Gastrocnemius medialis (tissue), 4 donors: ENCODE data around the gene TRIM28. TPM values are rescaled to one million over a fixed set of nuclear protein-coding genes. Genes with fewer than 3 reads are reported as not detected.
A peak's percentile ranks its signal among the peaks of the same experiment; 100 is the strongest.

Experiments
- ATAC-seq, 2 donors: fragments of 150-250 bp; one replicate each; pipeline ENCODE4 v1.9.1; 2016
- DNase-seq, 2 donors: peaks; one replicate each; pipeline ENCODE4 v3.0.0-alpha.2; 2019
- H3K27ac ChIP-seq, 4 donors: fragments of 200-600 bp; sonication (generic); 1 replicate in 1 of 4; 2 replicates in 3 of 4; pipeline ENCODE4 v1.5.1; 2016 to 2018; ENCODE audit warnings: mild to moderate bottlenecking in 2 of 4, moderate library complexity in 1 of 4
- H3K27me3 ChIP-seq, 3 donors: fragments of 200-600 bp; sonication (generic) in 2 of 3; 1 replicate in 1 of 3; 2 replicates in 2 of 3; pipeline versions ENCODE4 v1.5.1 to v1.6.0; 2016 to 2019; ENCODE audit warnings: mild to moderate bottlenecking in 1 of 3, moderate library complexity in 1 of 3
- H3K36me3 ChIP-seq, 2 donors: fragments of 200-600 bp; sonication (generic) in 1 of 2; one replicate each; pipeline ENCODE4 v1.5.1; 2017 to 2018
- H3K4me1 ChIP-seq, 2 donors: fragments of 200-600 bp; sonication (generic) in 1 of 2; one replicate each; pipeline ENCODE4 v1.5.1; 2016 to 2017; ENCODE audit warnings: mild to moderate bottlenecking in 2 of 2
- H3K4me3 ChIP-seq, 4 donors: fragments of 200-600 bp; sonication (generic) in 3 of 4; 1 replicate in 1 of 4; 2 replicates in 3 of 4; pipeline ENCODE4 v1.5.1; 2016 to 2019; ENCODE audit warnings: mild to moderate bottlenecking in 2 of 4
- H3K9me3 ChIP-seq, 3 donors: fragments of 200-600 bp; sonication (generic) in 2 of 3; 1 replicate in 1 of 3; 2 replicates in 2 of 3; pipeline ENCODE4 v1.5.1; 2016 to 2019
- POLR2A ChIP-seq, 2 donors: fragments of 450-650 bp; IDR thresholded peaks; one replicate each; pipeline ENCODE4 v1.6.1; 2017; ENCODE audit warnings: antibody characterized with exemption in 2 of 2, mild to moderate bottlenecking in 2 of 2, moderate library complexity in 2 of 2
- in situ Hi-C, 4 donors: fragments of 200-750 bp; cut with MboI; loops; one replicate each; pipeline versions ENCODE4 v1.15.0 to v1.8.0; 2017; ENCODE audit warnings: low sequenced_read_pairs in 4 of 4
- intact Hi-C: fragments of 100-400 bp; cut with DNase I; formaldehyde crosslinking; loops from one replicate; pipeline ENCODE4 v1.15.1; 2023; ENCODE audit warnings: low total_unique reads
- total RNA-seq, 4 donors: library from RNA; depleted of rRNA; stranded (reverse); fragments of >200 nt; gene quantifications; one replicate each; pipeline versions ENCODE4 v1.1.0 to v1.2.3, GENCODE V29; 2016
- TF ChIP-seq, protein P1 (sequence below), 5 experiments: fragments of 450-650 bp in 3 of 5; fragments of 200-600 bp in 2 of 5; sonication (generic) in 2 of 5; IDR thresholded peaks in 4 of 5; conservative IDR thresholded peaks in 1 of 5; 1 replicate in 4 of 5; 2 replicates in 1 of 5; pipeline ENCODE4 v1.5.1; 2016 to 2019; ENCODE audit warnings: antibody characterized with exemption in 5 of 5, mild to moderate bottlenecking in 3 of 5, moderate library complexity in 3 of 5

The TRIM28 gene
- total RNA-seq, 4 donors from 2014 or later: 145 to 239 (median 191) TPM

DNA sequence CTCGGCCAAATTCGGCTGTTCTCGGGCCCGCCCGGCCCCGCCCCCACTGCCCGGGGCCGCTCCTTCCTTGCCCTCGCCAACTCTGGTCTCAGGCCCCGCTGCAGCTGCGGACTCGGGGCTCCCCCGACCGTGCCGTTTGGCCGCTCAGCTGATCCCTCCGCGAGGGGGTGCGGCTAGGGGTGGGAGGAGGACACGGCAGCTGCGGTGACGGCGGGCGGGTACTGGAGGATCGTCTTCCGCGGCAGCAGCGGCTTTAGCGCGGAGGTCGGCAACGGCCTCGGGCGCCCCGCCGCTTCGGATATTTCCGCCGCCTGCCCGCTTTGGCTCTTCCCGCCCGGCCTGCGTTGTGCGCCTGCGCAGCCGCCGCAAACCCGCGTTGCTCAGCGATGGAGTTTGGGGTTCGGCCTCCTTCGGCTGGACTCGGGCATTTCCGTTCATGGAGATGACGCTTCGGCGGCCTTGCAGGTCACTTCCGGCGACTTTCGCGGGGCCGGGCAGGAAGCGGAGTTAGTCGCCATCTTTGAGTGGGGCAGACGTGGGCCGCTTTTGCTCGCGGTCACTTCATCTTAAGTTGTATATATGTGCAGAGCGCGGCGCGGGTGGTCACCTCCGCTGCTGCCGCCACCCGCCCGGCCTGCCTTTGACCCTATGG, 14.9 kb downstream of the TRIM28 start:
- in situ Hi-C loops (no loop called here), intact Hi-C loops (loop anchor here (1.0 kb wide), 2 partner anchors 14 to 15 kb away; partner anchors contain the start of genes MZF1 and TRIM28)
- Histone ChIP-seq H3K9me3 (no peaks in the 10 kb centered on the region), H3K27me3 (no peaks in the 10 kb centered on the region), H3K4me1 (peaks cover 55 to 73% of the 10 kb centered on the region in 2 donors), H3K36me3 (peaks cover 0 to 17% of the 10 kb centered on the region in 2 donors), H3K27ac (peak overlapping the region; percentile 97 to 99 (median 97)), H3K4me3 (peak overlapping the region; percentile 72 to 80 (median 78))
- ATAC-seq (peak; percentile 81 to 84), DNase-seq (peak; percentile 99)
- TF ChIP-seq, protein P1, sequence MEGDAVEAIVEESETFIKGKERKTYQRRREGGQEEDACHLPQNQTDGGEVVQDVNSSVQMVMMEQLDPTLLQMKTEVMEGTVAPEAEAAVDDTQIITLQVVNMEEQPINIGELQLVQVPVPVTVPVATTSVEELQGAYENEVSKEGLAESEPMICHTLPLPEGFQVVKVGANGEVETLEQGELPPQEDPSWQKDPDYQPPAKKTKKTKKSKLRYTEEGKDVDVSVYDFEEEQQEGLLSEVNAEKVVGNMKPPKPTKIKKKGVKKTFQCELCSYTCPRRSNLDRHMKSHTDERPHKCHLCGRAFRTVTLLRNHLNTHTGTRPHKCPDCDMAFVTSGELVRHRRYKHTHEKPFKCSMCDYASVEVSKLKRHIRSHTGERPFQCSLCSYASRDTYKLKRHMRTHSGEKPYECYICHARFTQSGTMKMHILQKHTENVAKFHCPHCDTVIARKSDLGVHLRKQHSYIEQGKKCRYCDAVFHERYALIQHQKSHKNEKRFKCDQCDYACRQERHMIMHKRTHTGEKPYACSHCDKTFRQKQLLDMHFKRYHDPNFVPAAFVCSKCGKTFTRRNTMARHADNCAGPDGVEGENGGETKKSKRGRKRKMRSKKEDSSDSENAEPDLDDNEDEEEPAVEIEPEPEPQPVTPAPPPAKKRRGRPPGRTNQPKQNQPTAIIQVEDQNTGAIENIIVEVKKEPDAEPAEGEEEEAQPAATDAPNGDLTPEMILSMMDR (IDR thresholded peaks at IDR 0.05 in 4 of 5, conservative IDR thresholded peaks at IDR 0.05 in 1 of 5): no peak
- TF ChIP-seq POLR2A (IDR thresholded peaks at IDR 0.05): peak; percentile 60 to 69

DNA sequence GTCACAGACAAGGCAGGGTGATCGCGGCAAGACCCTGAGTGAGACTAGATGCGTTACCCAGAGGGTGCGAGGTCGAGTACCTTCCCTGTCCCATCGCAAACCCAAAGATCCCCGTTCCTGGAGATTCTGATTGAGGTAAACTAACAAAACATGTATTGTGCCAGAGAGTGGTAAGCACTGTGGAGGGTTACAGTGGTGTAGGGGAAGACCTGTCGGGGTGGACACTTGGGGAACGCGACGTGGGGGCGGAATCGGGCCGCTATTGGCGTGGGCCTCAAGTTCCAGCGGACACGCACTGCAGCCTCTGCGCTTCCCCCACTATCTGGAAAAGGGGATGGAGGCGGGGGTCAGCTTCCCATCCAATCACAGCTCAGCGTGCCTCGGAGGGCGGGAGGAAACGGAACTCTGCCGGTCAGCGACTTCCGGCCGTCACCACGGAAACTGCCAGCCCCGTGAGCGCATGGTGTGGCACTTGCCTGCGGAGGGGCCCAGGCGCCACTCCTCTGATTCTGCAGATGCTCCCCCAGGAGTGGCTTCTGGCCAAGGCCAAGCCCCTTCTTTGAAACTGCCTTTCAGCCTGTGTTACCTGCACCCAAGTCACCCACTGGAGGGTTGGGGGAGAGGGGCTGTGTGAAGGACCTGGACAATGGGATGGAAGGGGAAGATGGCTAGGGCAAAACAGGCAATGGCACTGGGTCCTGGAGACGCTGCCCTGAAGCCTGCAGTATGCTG, 15.6 kb downstream of the TRIM28 start:
- Histone ChIP-seq H3K9me3 (no peaks in the 10 kb centered on the region), H3K36me3 (peaks cover 0 to 17% of the 10 kb centered on the region in 2 donors), H3K4me3 (peak overlapping the region; percentile 72 to 80 (median 78)), H3K27me3 (no peaks in the 10 kb centered on the region), H3K27ac (peak overlapping the region; percentile 97 to 99 (median 97)), H3K4me1 (peaks cover 50 to 69% of the 10 kb centered on the region in 2 donors)
- in situ Hi-C loops (no loop called here), intact Hi-C loops (loop anchor here (1.0 kb wide), 1 partner anchor 14 kb away; the partner anchor contains the start of gene MZF1)
- peak; percentile 72 to 75 for TF ChIP-seq POLR2A (IDR thresholded peaks at IDR 0.05)
- TF ChIP-seq, protein P1 (IDR thresholded peaks at IDR 0.05 in 4 of 5, conservative IDR thresholded peaks at IDR 0.05 in 1 of 5): no peak
- DNase-seq (peak; percentile 91 to 92), ATAC-seq (peak; percentile 61 to 70)

DNA sequence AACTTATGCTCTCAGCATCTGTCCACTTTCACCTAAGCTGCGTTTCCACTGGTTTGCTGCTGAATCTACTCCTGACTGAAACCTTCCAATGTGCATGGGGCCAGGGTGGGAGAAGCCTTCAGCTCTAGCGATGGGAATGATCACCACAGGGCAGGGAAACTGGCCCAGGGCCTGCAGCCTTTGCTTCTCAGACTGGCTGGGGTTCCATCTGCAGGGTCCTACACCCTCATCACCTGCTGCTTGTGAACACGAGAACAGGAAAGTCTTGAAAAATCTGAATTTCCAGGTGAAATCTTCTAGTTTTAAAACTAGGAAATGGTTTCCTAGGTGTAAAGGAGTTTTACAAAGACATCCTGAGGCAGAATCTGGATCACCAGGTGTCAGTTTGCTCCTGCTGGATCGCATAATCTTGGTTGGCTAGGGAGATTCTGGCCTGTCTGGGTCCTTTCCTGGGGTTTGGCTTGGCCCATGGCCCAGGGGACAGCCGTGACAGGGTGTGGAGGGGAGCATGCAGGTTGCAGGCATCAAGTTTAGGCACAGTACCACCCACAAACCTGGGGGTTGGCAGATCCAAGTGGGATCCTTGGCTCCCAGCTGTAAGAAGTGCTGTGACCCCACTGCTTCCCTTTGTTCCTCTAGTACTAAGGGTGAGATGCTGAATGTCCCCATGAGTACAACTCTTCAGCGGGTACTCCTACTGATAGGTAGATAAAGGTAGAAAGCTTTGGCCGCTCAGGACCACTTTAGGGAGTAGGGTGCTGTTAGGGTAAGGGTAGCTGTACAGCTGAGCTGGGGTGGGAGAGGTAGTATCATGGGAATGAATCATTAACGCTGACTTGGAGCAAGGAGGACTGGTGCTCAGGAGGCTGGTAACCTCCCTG, 16.4 kb downstream of the TRIM28 start:
- Histone ChIP-seq H3K4me3 (peak overlapping the region; percentile 72 to 80 (median 78)), H3K27ac (peak overlapping the region; percentile 97 to 99 (median 97)), H3K4me1 (peaks cover 49 to 67% of the 10 kb centered on the region in 2 donors), H3K9me3 (no peaks in the 10 kb centered on the region), H3K27me3 (no peaks in the 10 kb centered on the region), H3K36me3 (peaks cover 0 to 17% of the 10 kb centered on the region in 2 donors)
- no peak for ATAC-seq
- TF ChIP-seq, protein P1 (IDR thresholded peaks at IDR 0.05 in 4 of 5, conservative IDR thresholded peaks at IDR 0.05 in 1 of 5): no peak
- no peak for TF ChIP-seq POLR2A (IDR thresholded peaks at IDR 0.05)
- intact Hi-C loops: no loop called here
- no peak for DNase-seq
- in situ Hi-C loops: no loop called here

DNA sequence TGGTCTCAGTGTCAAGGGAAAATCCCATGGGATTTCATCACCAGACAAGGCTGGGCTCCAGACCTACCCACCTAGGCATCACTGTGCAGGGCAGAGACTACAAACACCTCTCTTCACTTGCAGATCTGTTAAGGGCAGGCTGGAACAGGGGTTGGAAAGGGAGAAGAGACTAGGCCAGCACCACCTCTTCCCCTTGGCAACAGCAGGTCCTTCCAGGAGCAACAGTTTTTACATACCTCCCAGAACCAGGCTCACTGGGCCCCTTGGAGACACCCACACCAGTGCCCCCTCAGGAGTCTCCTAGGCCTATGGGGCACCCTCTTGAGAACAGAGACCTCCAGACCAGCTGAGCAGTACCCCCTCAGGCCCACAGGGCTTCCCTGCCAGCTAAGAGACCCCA, 17.1 kb downstream of the TRIM28 start:
- in situ Hi-C loops (no loop called here), intact Hi-C loops (no loop called here)
- Histone ChIP-seq H3K27ac (no peak overlapping the region), H3K27me3 (no peaks in the 10 kb centered on the region), H3K4me3 (no peak overlapping the region), H3K9me3 (no peaks in the 10 kb centered on the region), H3K36me3 (peaks cover 0 to 11% of the 10 kb centered on the region in 2 donors), H3K4me1 (peaks cover 42 to 60% of the 10 kb centered on the region in 2 donors)
- no peak for TF ChIP-seq POLR2A (IDR thresholded peaks at IDR 0.05)
- TF ChIP-seq, protein P1 (IDR thresholded peaks at IDR 0.05 in 4 of 5, conservative IDR thresholded peaks at IDR 0.05 in 1 of 5): no peak
- DNase-seq (no peak), ATAC-seq (no peak)
